GM12874 (cell line): ENCODE results near the gene C1QTNF6.

Experiments used
- CTCF ChIP-seq: IDR thresholded peaks from 2 replicates; pipeline ENCODE4 v1.5.1; 2011; ENCODE audit warnings: low read depth, mild to moderate bottlenecking, control low read depth, low read length, moderate library complexity; ENCODE audit not compliant: insufficient read depth

The C1QTNF6 gene

DNA sequence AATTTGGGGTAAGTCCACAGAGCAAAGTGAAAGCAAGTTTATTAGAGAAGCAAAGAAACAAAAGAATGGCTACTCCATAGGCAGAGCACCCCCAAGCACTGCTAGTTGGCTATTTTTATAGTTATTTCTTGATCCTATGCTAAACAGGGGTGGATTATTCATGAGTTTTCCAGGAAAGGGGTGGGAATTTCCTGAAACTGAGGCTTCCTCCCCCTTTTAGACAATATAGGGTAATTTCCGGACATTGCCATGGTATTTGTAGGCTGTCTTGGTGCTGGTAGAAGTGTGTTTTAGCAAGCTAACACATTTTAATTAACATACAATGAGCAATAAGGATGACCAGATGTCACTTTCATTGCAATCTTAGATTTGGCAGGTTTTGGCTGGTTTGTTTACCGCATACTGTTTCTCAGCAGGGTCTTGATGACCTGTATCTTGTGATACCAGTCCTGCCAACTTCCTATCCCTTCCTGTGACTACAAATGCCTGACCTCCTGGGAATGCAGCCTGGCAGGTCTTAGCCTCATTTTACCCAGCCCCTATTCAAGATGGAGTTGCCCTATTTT, 937 bp upstream of the C1QTNF6 start:
- TF ChIP-seq CTCF, result no peak

GRCh38 chr22:37187552-37187890, 526 bp downstream of the C1QTNF6 start:
- TF ChIP-seq CTCF, result no peak

- TF ChIP-seq CTCF, result no peak
Observed at GRCh38 chr22:37186997-37187522, 987 bp downstream of the C1QTNF6 start.

- TF ChIP-seq CTCF, result no peak
Observed at GRCh38 chr22:37186228-37186996, 1.6 kb downstream of the C1QTNF6 start.

GRCh38 chr22:37185646-37186227, 2.3 kb downstream of the C1QTNF6 start:
- no peak for TF ChIP-seq CTCF

DNA sequence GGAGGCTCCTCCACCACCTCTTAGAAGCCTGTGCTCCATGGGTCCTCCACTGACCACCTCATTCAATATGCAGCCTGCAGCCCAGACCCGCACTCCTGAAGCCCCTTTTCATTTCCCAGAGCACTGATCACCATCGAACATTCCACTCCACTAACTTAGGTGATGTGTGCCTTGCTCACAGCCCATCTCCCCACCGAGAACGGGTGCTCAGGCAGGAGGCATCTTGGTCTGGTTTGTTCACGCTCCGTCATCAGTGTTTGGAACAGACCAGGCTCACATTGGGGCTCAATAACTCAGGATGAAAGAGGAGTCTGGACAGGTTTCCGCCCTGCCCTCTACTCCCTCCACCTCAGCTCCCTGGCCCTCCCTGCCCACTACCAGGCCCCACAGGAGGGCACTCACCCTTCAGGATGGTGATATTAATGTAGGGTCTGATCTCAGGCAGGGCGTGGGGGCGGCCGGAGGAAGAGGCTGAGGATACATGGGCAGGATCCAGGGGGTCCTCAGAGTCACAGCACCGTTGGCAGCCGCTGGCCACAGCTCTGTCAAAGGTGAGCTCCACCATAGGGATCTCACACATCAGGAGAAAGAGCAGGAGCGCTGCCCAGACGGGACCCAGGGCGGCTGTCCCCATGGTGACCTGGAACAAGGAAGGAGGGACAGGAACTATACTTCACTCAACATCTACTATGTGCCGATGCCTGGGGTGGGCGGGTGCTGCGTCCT, 3.1 kb downstream of the C1QTNF6 start:
- no peak for TF ChIP-seq CTCF

DNA sequence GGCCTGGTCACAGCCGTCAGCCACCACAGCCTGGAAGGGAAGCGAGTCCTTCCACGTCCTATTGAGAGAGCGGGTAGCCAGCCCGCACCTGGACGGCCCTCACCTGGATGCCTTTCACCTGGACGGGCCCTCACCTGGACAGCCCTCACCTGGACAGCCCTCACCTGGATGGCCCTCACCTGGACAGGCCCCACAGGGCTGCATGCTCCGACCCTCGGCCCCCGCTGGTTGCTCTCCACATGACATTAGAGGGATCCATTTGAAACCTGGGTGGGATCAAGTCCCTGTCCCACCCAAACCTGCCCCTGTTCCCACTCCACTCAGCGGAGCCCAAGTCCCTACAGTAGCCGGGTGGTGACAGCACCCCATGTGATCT, 3.7 kb downstream of the C1QTNF6 start:
- no peak for TF ChIP-seq CTCF
